Activated CD8-positive, alpha-beta T cell treated with anti-CD3 and anti-CD28 coated beads for 36 hours (primary cell): ENCODE data around the gene CLCN1. TPM values are rescaled to one million over a fixed set of nuclear protein-coding genes. Genes with fewer than 3 reads are reported as not detected.
"Not testable (repeated sequence)": the region's sequence is repeated elsewhere in the genome, so short reads cannot be mapped to it uniquely, and the experiment has no call there.

Experiments
- ATAC-seq: fragments of 200-7000 bp; cut with Tn5 transposase; one replicate; pipeline ENCODE4 v1.10.0; 2021; ENCODE audit warnings: mild to moderate bottlenecking, moderate library complexity
- CTCF ChIA-PET: fragments of 350-600 bp; sonication (Branson Sonifier 250); formaldehyde crosslinking; loops from one replicate; lab custom pipeline; 2021; ENCODE audit warnings: antibody characterized with exemption; lab: Charles Lee
- POLR2A ChIA-PET: fragments of 350-600 bp; sonication (Branson Sonifier 250); formaldehyde crosslinking; loops from one replicate; lab custom pipeline; 2021; ENCODE audit warnings: antibody characterized with exemption; lab: Charles Lee
- DNase-seq: peaks from one replicate; pipeline ENCODE4 v3.0.0-alpha.2; 2020
- H3K27ac Mint-ChIP-seq: one replicate; pipeline ENCODE4 v1.8.0; 2021; ENCODE audit warnings: mild to moderate bottlenecking, mixed read lengths
- H3K27me3 Mint-ChIP-seq: one replicate; pipeline ENCODE4 v1.8.0; 2021; ENCODE audit warnings: mixed read lengths
- H3K36me3 Mint-ChIP-seq: one replicate; pipeline ENCODE4 v1.8.0; 2021; ENCODE audit warnings: low read depth, mixed read lengths
- H3K4me1 Mint-ChIP-seq: one replicate; pipeline ENCODE4 v1.8.0; 2021; ENCODE audit warnings: low read depth, mixed read lengths
- H3K4me3 Mint-ChIP-seq: one replicate; pipeline ENCODE4 v1.8.0; 2021; ENCODE audit warnings: mild to moderate bottlenecking, moderate library complexity, mixed read lengths
- H3K9me3 Mint-ChIP-seq: one replicate; pipeline ENCODE4 v1.8.0; 2021; ENCODE audit warnings: mixed read lengths
- CTCF ChIP-seq: fragments of 200-600 bp; IDR thresholded peaks from one replicate; pipeline ENCODE4 v1.8.0; 2022; ENCODE audit warnings: antibody characterized with exemption, mild to moderate bottlenecking
- intact Hi-C: fragments of 100-400 bp; cut with micrococcal nuclease; formaldehyde crosslinking; loops from one replicate; pipeline ENCODE4 v1.10.0; 2022
- total RNA-seq, 2 experiments: library from RNA; stranded (reverse); gene quantifications; one replicate each; pipeline ENCODE4 v1.2.3, GENCODE V29; 2021

Gene CLCN1
- total RNA-seq, 2 experiments from 2014 or later, result 0.09 TPM; not detected in 1

DNA sequence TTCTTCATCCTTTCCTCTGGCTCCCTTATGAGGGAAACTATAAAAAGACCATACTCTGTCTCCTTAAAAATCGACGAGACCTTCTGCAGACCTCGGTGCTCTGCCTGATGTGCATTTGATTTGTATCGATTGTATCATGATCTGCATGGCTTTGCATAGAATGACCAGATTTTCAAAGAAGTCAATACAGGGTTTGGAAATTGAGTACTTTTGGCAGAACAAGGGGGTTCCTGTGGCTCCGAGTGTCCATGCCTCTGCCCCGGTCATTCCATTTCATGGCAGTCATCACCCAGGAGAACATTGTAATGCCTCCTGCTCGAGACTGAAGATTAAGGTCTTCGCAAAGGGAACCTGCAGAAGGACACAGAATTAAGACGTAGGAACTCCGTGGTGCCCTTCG is 27.1 kb upstream of the CLCN1 start:
- TF ChIP-seq CTCF, result no peak
- H3K36me3 Mint-ChIP-seq, result peaks cover 52% of the 10 kb centered on the region
- intact Hi-C loops, result no loop called here
- no peaks in the 10 kb centered on the region for H3K27me3 Mint-ChIP-seq
- H3K4me3 Mint-ChIP-seq, result peak overlapping the region; percentile 88
- ATAC-seq, result no peak
- ChIA-PET CTCF (interaction anchor here (1.2 to 3.3 kb wide), 4 partner anchors 8 to 11 kb away, joined by 3 to 30 read pairs (median 8); no protein-coding TSS in a partner anchor), POLR2A (interaction anchor here (0.6 to 3.6 kb wide), 12 partner anchors 8 to 480 kb away, joined by 3 to 31 read pairs (median 4); partner anchors contain the start of genes EPHA1 and GSTK1)
- no peak for DNase-seq
- peaks cover 35% of the 10 kb centered on the region for H3K4me1 Mint-ChIP-seq
- peaks cover 3% of the 10 kb centered on the region for H3K9me3 Mint-ChIP-seq
- H3K27ac Mint-ChIP-seq, result peak overlapping the region; percentile 89

GRCh38 chr7:143289421-143289820 is 26.5 kb upstream of the CLCN1 start:
- no peaks in the 10 kb centered on the region for H3K27me3 Mint-ChIP-seq
- intact Hi-C loops, result no loop called here
- peaks cover 57% of the 10 kb centered on the region for H3K36me3 Mint-ChIP-seq
- DNase-seq, result no peak
- POLR2A ChIA-PET, result interaction anchor here (0.8 to 1.9 kb wide), 7 partner anchors 10 to 91 kb away, joined by 3 to 6 read pairs (median 4); partner anchors contain the start of gene FAM131B
- H3K27ac Mint-ChIP-seq, result peak overlapping the region; percentile 89
- peak overlapping the region; percentile 88 for H3K4me3 Mint-ChIP-seq
- peaks cover 34% of the 10 kb centered on the region for H3K4me1 Mint-ChIP-seq
- TF ChIP-seq CTCF, result no peak
- peaks cover 3% of the 10 kb centered on the region for H3K9me3 Mint-ChIP-seq
- CTCF ChIA-PET, result interaction anchor here (1.0 to 13.9 kb wide), 4 partner anchors 10 to 90 kb away, joined by 3 to 211 read pairs (median 48); no protein-coding TSS in a partner anchor
- no peak for ATAC-seq

DNA sequence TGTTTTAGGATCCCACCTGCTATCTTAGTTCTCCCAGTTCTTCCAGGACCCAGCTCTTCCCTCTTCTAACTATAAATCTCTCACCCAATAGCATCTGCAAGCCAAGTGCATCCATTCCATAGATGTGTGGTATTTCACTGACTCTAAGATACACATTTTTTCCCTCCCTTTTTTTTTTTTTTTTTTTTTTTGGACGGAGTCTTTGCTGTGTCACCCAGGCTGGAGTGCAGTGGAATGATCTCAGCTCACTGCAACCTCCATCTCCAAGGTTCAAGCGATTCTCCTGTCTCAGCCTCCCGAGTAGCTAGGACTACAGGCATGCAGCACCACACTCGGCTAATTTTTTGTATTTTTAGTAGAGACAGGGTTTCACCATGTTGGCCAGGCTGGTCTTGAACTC is 26.0 kb upstream of the CLCN1 start:
- CTCF ChIA-PET, result interaction anchor here (1.0 to 13.9 kb wide), 4 partner anchors 10 to 90 kb away, joined by 3 to 211 read pairs (median 48); no protein-coding TSS in a partner anchor
- not testable (repeated sequence) for H3K9me3 Mint-ChIP-seq, ATAC-seq, H3K27me3 Mint-ChIP-seq, DNase-seq
- Mint-ChIP-seq H3K36me3 (peaks cover 61% of the 10 kb centered on the region), H3K4me1 (peaks cover 38% of the 10 kb centered on the region), H3K27ac (peak overlapping the region; percentile 89), H3K4me3 (peak overlapping the region; percentile 88)
- POLR2A ChIA-PET, result interaction anchor here (0.8 to 1.9 kb wide), 8 partner anchors 10 to 90 kb away, joined by 3 to 6 read pairs (median 4); partner anchors contain the start of gene FAM131B
- intact Hi-C loops, result loop anchor here (2.0 kb wide), 1 partner anchor 45 kb away; no protein-coding TSS in a partner anchor

DNA sequence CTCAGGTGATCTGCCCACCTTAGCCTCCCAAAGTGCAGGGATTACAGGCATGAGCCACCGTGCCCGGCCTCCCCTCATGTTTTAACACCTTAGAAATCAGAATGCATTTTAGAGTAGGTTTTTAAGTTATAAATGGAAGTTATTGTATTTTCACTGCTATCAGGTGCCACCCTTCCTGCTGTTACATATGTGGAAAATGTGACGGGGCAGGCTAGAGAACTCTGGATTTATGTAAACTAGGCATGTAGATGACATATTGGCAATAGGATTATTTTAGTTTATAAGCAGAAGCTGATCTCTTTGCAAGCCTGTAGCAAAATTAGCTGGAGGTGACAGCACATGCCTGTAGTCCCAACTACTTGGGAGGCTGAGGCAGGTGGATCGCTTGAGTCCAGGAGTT is 25.6 kb upstream of the CLCN1 start:
- no peaks in the 10 kb centered on the region for H3K27me3 Mint-ChIP-seq
- intact Hi-C loops, result loop anchor here (2.0 kb wide), 1 partner anchor 45 kb away; no protein-coding TSS in a partner anchor
- ChIA-PET POLR2A (interaction anchor here (0.6 to 1.9 kb wide), 7 partner anchors 11 to 90 kb away, joined by 3 to 4 read pairs (median 4); partner anchors contain the start of gene FAM131B), CTCF (interaction anchor here (3.3 to 13.9 kb wide), 3 partner anchors 9 to 49 kb away, joined by 30 to 211 read pairs (median 65); no protein-coding TSS in a partner anchor)
- peaks cover 3% of the 10 kb centered on the region for H3K9me3 Mint-ChIP-seq
- ATAC-seq, result no peak
- peak overlapping the region; percentile 89 for H3K27ac Mint-ChIP-seq
- DNase-seq, result no peak
- H3K4me1 Mint-ChIP-seq, result peaks cover 42% of the 10 kb centered on the region
- H3K36me3 Mint-ChIP-seq, result peaks cover 65% of the 10 kb centered on the region
- TF ChIP-seq CTCF, result no peak
- peak overlapping the region; percentile 88 for H3K4me3 Mint-ChIP-seq

GRCh38 chr7:143292876-143293275 is 23.0 kb upstream of the CLCN1 start:
- no peaks in the 10 kb centered on the region for H3K9me3 Mint-ChIP-seq
- DNase-seq (no peak), ATAC-seq (no peak)
- H3K36me3 Mint-ChIP-seq, result peaks cover 79% of the 10 kb centered on the region
- no peak overlapping the region for H3K27ac Mint-ChIP-seq
- H3K4me3 Mint-ChIP-seq, result no peak overlapping the region
- peaks cover 54% of the 10 kb centered on the region for H3K4me1 Mint-ChIP-seq
- CTCF ChIA-PET, result interaction anchor here (1.2 to 13.9 kb wide), 5 partner anchors 9 to 87 kb away, joined by 3 to 211 read pairs (median 7); no protein-coding TSS in a partner anchor
- intact Hi-C loops, result no loop called here
- POLR2A ChIA-PET, result interaction anchor here (1.5 to 3.8 kb wide), 2 partner anchors 12 to 13 kb away, joined by 3 to 14 read pairs; no protein-coding TSS in a partner anchor
- no peaks in the 10 kb centered on the region for H3K27me3 Mint-ChIP-seq
- no peak for TF ChIP-seq CTCF
